IPS-15b (cell line): ENCODE measurements around the gene PLK1.
A peak's percentile ranks its signal among the peaks of the same experiment; 100 is the strongest.

Source experiments
- H3K27me3 ChIP-seq: one replicate; pipeline ENCODE4 v1.6.1; 2013; ENCODE audit warnings: low read length; ENCODE audit not compliant: control insufficient read depth, insufficient read depth
- H3K36me3 ChIP-seq: one replicate; pipeline ENCODE4 v1.6.1; 2013; ENCODE audit warnings: low read length; ENCODE audit not compliant: control insufficient read depth, insufficient read depth
- H3K4me1 ChIP-seq: one replicate; pipeline ENCODE4 v1.6.1; 2013; ENCODE audit warnings: mild to moderate bottlenecking, low read length; ENCODE audit not compliant: control insufficient read depth, insufficient read depth
- H3K4me3 ChIP-seq: one replicate; pipeline ENCODE4 v1.5.1; 2013; ENCODE audit warnings: low read depth, low read length
- H3K9ac ChIP-seq: one replicate; pipeline ENCODE4 v1.6.1; 2013; ENCODE audit warnings: low read depth, mild to moderate bottlenecking, low read length
- H3K9me3 ChIP-seq: one replicate; pipeline ENCODE4 v1.6.1; 2013; ENCODE audit warnings: mild to moderate bottlenecking, low read length; ENCODE audit not compliant: control insufficient read depth, insufficient read depth

The PLK1 gene

DNA sequence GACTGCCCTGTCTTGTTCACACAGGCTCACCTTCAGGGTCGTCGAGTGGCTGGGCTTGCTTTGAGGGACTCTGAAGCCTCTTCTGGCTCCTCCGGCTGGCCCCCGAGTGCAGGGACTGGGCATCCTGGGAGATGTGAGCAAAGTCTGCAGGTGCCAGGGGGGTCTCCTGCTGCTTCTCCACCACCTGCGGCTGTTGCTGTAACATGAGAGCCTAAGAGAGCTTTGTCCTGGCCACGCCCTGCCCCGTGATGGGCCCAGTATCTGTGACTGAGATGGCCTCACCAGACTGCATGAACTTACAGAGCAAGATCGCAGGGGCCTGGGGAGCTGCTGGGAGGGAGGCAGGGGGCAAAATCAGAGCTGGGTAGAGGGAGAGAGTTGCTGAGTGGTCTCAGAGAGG, 21.8 kb downstream of the PLK1 start:
- Histone ChIP-seq H3K27me3 (no peaks in the 10 kb centered on the region), H3K9me3 (no peaks in the 10 kb centered on the region), H3K9ac (no peak overlapping the region), H3K4me3 (peak overlapping the region; percentile 13), H3K4me1 (no peaks in the 10 kb centered on the region), H3K36me3 (no peaks in the 10 kb centered on the region)

GRCh38 chr16:23701045-23701444, 22.4 kb downstream of the PLK1 start:
- Histone ChIP-seq H3K27me3 (no peaks in the 10 kb centered on the region), H3K4me3 (peak overlapping the region; percentile 13), H3K9ac (no peak overlapping the region), H3K9me3 (no peaks in the 10 kb centered on the region), H3K4me1 (no peaks in the 10 kb centered on the region), H3K36me3 (no peaks in the 10 kb centered on the region)

DNA sequence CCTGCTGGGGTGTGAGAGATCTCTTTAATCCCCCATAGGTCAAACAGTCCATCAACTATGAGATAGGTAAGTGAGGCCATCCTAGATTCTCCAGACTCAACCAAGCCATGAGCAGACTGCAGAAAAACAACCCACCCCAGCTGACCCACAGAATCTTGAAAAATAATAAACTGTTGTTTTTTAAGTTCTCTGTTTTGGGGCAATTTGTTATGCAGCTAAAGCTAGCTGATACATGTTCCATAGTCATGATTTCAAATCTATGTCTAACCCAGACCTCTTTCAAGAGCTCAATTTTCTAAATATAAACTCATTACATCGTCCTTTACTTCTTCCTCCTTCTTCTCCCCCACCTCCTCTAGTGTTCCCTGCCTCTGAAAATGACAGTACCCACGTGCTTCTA, 24.3 kb downstream of the PLK1 start:
- Histone ChIP-seq H3K36me3 (peaks cover 2% of the 10 kb centered on the region), H3K4me3 (no peak overlapping the region), H3K4me1 (no peaks in the 10 kb centered on the region), H3K9me3 (no peaks in the 10 kb centered on the region), H3K9ac (no peak overlapping the region), H3K27me3 (no peaks in the 10 kb centered on the region)

DNA sequence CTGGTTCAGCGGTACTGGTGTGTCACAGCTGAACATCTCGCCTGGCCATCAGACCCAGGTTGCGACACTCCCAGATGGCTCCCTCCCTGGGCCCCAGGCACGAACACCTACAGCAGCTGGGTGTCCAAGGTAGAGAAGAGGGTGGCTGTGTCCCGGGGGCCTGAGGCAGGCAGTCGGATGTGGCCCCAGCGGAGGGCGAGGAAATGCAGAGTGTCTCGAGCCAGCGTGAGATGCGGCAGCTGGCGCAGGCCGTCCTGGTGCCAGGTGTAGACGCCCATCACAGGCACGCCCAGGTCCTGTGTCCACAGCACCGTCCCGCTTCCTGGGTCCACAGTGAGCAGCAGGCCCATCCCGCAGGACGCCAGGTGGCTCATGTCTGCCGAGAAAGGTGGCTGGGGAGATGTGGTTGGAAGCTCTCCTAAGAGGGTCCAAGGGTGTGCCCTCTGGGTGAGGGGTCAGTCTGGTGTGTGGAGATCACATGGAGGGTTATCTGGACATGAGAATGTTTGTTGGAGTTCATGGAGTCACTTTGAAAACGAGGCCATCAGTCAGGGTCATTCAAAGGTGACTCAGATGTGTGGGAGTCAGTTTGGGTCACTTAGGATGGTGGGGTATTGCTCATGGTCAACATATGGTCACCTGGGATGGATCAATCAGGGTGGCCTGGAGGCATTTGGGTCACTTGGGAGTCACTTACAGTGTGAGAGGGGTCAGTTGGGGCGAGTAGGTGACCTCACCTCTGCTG, 26.3 kb downstream of the PLK1 start:
- peaks cover 3% of the 10 kb centered on the region for H3K9me3 ChIP-seq
- no peak overlapping the region for H3K4me3 ChIP-seq
- H3K9ac ChIP-seq: no peak overlapping the region
- peaks cover 2% of the 10 kb centered on the region for H3K36me3 ChIP-seq
- no peaks in the 10 kb centered on the region for H3K4me1 ChIP-seq
- H3K27me3 ChIP-seq: no peaks in the 10 kb centered on the region

DNA sequence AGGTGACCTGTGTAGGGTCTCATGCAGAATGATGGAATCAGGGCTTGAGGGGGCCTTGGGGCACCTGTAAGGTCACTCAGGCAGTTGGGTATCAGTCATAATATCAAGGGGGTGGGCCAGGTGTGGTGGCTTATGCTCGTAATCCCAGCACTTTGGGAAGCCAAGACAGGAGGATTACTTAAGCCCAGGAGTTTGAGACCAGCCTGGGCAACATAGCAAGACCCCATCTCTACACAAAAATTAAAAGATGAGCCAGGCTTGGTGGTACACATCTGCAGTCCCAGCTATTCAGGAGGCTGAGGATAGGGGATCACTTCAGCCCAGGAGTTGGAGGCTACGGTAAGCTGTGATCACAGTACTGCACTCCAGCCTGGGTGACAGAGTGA, 26.8 kb downstream of the PLK1 start:
- H3K4me1 ChIP-seq: no peaks in the 10 kb centered on the region
- H3K9me3 ChIP-seq: peaks cover 3% of the 10 kb centered on the region
- H3K27me3 ChIP-seq: no peaks in the 10 kb centered on the region
- no peak overlapping the region for H3K9ac ChIP-seq
- H3K4me3 ChIP-seq: no peak overlapping the region
- H3K36me3 ChIP-seq: peaks cover 2% of the 10 kb centered on the region

GRCh38 chr16:23706439-23706838, 27.8 kb downstream of the PLK1 start:
- Histone ChIP-seq H3K4me3 (no peak overlapping the region), H3K4me1 (no peaks in the 10 kb centered on the region), H3K9ac (no peak overlapping the region), H3K27me3 (peaks cover 9% of the 10 kb centered on the region), H3K9me3 (peaks cover 3% of the 10 kb centered on the region), H3K36me3 (peaks cover 2% of the 10 kb centered on the region)

DNA sequence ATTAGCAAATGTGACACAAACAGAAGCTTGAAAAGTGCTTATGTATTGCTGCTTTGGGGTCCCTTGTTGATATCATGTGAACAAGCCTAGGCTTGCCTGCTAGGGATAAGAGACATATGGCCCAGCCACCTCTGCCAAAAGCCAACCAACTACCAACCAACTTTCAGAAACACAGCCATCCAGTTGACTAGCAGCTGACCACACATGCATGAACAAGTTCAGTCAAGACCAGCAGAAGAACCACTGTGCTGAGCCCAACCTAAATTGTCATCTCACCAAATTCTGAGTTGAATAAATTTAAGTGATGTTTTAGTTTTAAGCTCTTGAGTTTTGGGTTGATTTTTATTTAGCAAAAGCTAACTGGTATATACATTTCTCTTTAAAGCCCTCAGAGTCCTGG, 30.8 kb downstream of the PLK1 start:
- no peaks in the 10 kb centered on the region for H3K4me1 ChIP-seq
- H3K27me3 ChIP-seq: peaks cover 32% of the 10 kb centered on the region
- no peak overlapping the region for H3K4me3 ChIP-seq
- peaks cover 3% of the 10 kb centered on the region for H3K9me3 ChIP-seq
- H3K9ac ChIP-seq: no peak overlapping the region
- H3K36me3 ChIP-seq: peaks cover 2% of the 10 kb centered on the region

- H3K9ac ChIP-seq: no peak overlapping the region
- H3K4me1 ChIP-seq: no peaks in the 10 kb centered on the region
- H3K4me3 ChIP-seq: no peak overlapping the region
- peaks cover 34% of the 10 kb centered on the region for H3K27me3 ChIP-seq
- H3K36me3 ChIP-seq: peaks cover 2% of the 10 kb centered on the region
- peaks cover 3% of the 10 kb centered on the region for H3K9me3 ChIP-seq
Observed at GRCh38 chr16:23710008-23710407, 31.3 kb downstream of the PLK1 start.

GRCh38 chr16:23710504-23710903, 31.8 kb downstream of the PLK1 start:
- Histone ChIP-seq H3K9ac (no peak overlapping the region), H3K4me3 (no peak overlapping the region), H3K27me3 (peaks cover 34% of the 10 kb centered on the region), H3K36me3 (peaks cover 2% of the 10 kb centered on the region), H3K9me3 (peaks cover 3% of the 10 kb centered on the region), H3K4me1 (no peaks in the 10 kb centered on the region)

DNA sequence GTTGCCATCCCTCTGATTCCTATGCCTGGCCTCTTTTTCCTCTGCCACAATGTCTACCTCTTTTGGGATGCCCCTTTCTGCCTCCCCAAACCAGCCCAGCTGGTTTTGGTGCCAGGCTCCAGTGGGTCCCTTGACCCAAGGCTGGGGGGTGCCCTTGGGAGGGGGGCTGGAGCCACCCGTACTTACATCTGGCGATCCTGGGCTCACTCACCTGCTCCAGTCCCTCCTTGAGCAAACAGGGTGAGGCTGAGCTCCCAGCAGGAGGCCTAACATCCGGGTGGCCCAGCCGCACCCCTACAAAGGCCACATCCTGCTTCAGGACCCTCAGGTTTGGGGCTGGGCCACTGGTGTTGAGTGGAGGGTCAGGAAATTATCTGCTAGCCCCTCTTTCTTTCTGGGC, 33.1 kb downstream of the PLK1 start:
- H3K9ac ChIP-seq: no peak overlapping the region

GRCh38 chr16:23712976-23713375, 34.3 kb downstream of the PLK1 start, which contains the start of gene ERN2:
TSS of gene ERN2 (minus strand) at chr16:23713222. CDS start at chr16:23713187, 35 bp downstream.
- Histone ChIP-seq H3K4me3 (peak within 1 kb of the TSS; percentile 67), H3K9me3 (peaks cover 3% of the 10 kb centered on the region), H3K27me3 (peaks cover 34% of the 10 kb centered on the region), H3K9ac (peak within 1 kb of the TSS; percentile 47), H3K4me1 (no peaks in the 10 kb centered on the region), H3K36me3 (no peaks in the 10 kb centered on the region)

More for the DNA sequence above, 33.1 kb downstream of the PLK1 start:
- Histone ChIP-seq H3K27me3 (peaks cover 34% of the 10 kb centered on the region), H3K9me3 (peaks cover 3% of the 10 kb centered on the region), H3K4me3 (no peak overlapping the region), H3K36me3 (peaks cover 2% of the 10 kb centered on the region), H3K4me1 (no peaks in the 10 kb centered on the region)

- Histone ChIP-seq H3K4me1 (no peaks in the 10 kb centered on the region), H3K27me3 (peaks cover 25% of the 10 kb centered on the region), H3K9me3 (no peaks in the 10 kb centered on the region), H3K36me3 (no peaks in the 10 kb centered on the region), H3K9ac (no peak overlapping the region), H3K4me3 (no peak overlapping the region)
Observed at GRCh38 chr16:23716484-23716883, 37.8 kb downstream of the PLK1 start.
